Hypothalamus (tissue), 51 donors: Measurements from ENCODE around the gene COL9A2.

ENCODE experiments used
- DNase-seq, 51 donors: peaks; one replicate each; lab custom pipeline; 2025; lab: John Stamatoyannopoulos, UW

Gene COL9A2

GRCh38 chr1:40305451-40305850 is 11.6 kb downstream of the COL9A2 start:
- no peak for DNase-seq

GRCh38 chr1:40303790-40304189 is 13.3 kb downstream of the COL9A2 start:
- no peak for DNase-seq

- DNase-seq: no peak
Observed at GRCh38 chr1:40303051-40303771, 13.9 kb downstream of the COL9A2 start.

GRCh38 chr1:40302475-40302874 is 14.6 kb downstream of the COL9A2 start:
- no peak for DNase-seq

GRCh38 chr1:40301541-40302299 is 15.4 kb downstream of the COL9A2 start:
- DNase-seq: no peak

- DNase-seq: no peak
Observed at GRCh38 chr1:40301066-40301465, 16.0 kb downstream of the COL9A2 start.

- no peak for DNase-seq
Observed at GRCh38 chr1:40300651-40301050, 16.4 kb downstream of the COL9A2 start.

- no peak for DNase-seq
Observed at GRCh38 chr1:40300249-40300567, 16.9 kb downstream of the COL9A2 start.

- DNase-seq: no peak
Observed at GRCh38 chr1:40299366-40300248, 17.5 kb downstream of the COL9A2 start.

GRCh38 chr1:40291293-40291692 is 25.8 kb downstream of the COL9A2 start:
- no peak for DNase-seq

- DNase-seq: no peak
Observed at GRCh38 chr1:40281853-40282252, 35.2 kb downstream of the COL9A2 start.

GRCh38 chr1:40276122-40276521 is 41.0 kb downstream of the COL9A2 start:
- no peak for DNase-seq

GRCh38 chr1:40274331-40274730 is 42.8 kb downstream of the COL9A2 start:
- no peak for DNase-seq

- DNase-seq: no peak
Observed at GRCh38 chr1:40273547-40274166, 43.4 kb downstream of the COL9A2 start.

GRCh38 chr1:40272653-40273213 is 44.4 kb downstream of the COL9A2 start:
- DNase-seq: no peak

GRCh38 chr1:40270152-40270834 is 46.8 kb downstream of the COL9A2 start:
- DNase-seq: no peak

- no peak for DNase-seq
Observed at GRCh38 chr1:40268211-40268610, 48.9 kb downstream of the COL9A2 start.

GRCh38 chr1:40267767-40268187 is 49.3 kb downstream of the COL9A2 start:
- no peak for DNase-seq

GRCh38 chr1:40266786-40267535 is 50.1 kb downstream of the COL9A2 start:
- DNase-seq: no peak
